Measurements from ENCODE around the gene SEMA3F.

SEMA3F gene

DNA sequence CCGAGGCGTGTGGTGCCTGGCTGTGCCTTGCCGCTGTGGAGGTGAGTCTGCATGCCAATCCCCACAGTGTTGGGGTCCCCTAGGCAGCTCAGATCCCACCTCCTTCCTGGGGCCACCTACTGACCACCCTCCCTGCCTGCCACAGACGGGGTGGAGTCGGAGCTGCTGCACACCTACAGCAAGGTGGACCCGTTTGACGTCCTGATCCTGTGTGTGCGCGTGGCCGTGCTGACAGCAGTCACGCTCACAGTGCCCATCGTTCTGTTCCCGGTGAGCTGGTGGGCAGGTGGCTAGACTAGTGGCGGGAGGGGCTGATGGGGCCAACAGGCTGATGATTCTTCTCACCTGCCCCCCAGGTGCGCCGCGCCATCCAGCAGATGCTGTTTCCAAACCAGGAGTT lies 63.3 kb downstream of the SEMA3F start:
- H3K4me1 ChIP-seq (ENCODE audit: insufficient read depth, low read length): no peaks in the 10 kb centered on the region
- H3K4me2 ChIP-seq (ENCODE audit: insufficient read depth, low read length): no peak overlapping the region
- TF ChIP-seq EZH2 (IDR thresholded peaks at IDR 0.05; ENCODE audit: borderline replicate concordance, low read depth, low read length, severe bottlenecking): no peak
- TF ChIP-seq, protein P1, sequence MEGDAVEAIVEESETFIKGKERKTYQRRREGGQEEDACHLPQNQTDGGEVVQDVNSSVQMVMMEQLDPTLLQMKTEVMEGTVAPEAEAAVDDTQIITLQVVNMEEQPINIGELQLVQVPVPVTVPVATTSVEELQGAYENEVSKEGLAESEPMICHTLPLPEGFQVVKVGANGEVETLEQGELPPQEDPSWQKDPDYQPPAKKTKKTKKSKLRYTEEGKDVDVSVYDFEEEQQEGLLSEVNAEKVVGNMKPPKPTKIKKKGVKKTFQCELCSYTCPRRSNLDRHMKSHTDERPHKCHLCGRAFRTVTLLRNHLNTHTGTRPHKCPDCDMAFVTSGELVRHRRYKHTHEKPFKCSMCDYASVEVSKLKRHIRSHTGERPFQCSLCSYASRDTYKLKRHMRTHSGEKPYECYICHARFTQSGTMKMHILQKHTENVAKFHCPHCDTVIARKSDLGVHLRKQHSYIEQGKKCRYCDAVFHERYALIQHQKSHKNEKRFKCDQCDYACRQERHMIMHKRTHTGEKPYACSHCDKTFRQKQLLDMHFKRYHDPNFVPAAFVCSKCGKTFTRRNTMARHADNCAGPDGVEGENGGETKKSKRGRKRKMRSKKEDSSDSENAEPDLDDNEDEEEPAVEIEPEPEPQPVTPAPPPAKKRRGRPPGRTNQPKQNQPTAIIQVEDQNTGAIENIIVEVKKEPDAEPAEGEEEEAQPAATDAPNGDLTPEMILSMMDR (IDR thresholded peaks at IDR 0.05; ENCODE audit: borderline replicate concordance, extremely low read depth, low read length, poor library complexity, severe bottlenecking): no peak
- no peaks in the 10 kb centered on the region for H3K9me3 ChIP-seq (ENCODE audit: insufficient read depth, low read length, severe bottlenecking)
- 0 out of 2 replicates have a peak, but pooled peaks cover 4% of the 10 kb centered on the region for H4K20me1 ChIP-seq (ENCODE audit: insufficient read depth, low read length)
- H2AFZ ChIP-seq (ENCODE audit: low read depth, low read length): no peak overlapping the region
- no peak overlapping the region for H3K4me3 ChIP-seq (ENCODE audit: low read depth in 1 of 2, low read length in 2 of 2)
- H3K27ac ChIP-seq (ENCODE audit: low read length): no peak overlapping the region
- no peak overlapping the region for H3K9ac ChIP-seq (ENCODE audit: low read depth, low read length)
- DNase-seq (no peak), ATAC-seq (ENCODE audit: insufficient read depth, low read depth) (no peak)
- H3K27me3 ChIP-seq (ENCODE audit: insufficient read depth, low read length, poor library complexity): no peaks in the 10 kb centered on the region
- no peaks in the 10 kb centered on the region for H3K79me2 ChIP-seq (ENCODE audit: insufficient read depth, low read length)
- no peaks in the 10 kb centered on the region for H3K36me3 ChIP-seq (ENCODE audit: insufficient read depth, low read length)

DNA sequence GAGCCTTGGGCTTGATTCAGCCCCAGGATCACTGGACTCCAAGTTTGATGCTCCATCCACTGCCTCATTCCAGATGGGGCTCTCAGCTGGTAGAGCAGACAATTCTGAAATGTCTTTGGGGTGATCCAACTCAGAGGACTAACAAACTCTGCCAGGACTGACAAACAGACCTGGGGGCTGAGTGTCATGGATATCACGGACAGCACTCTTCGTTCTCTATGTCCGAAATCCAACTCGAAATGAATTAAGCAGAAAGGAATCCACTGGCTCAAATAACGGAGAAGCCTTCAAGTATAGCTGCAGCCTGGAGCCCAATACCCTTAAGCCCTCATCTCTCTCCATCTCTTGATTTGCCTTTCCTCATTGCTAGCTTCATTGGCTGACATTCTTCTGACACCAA lies 64.2 kb downstream of the SEMA3F start:
- H3K27ac ChIP-seq (ENCODE audit: low read length): no peak overlapping the region
- H3K9me3 ChIP-seq (ENCODE audit: insufficient read depth, low read length, severe bottlenecking): no peaks in the 10 kb centered on the region
- H3K4me2 ChIP-seq (ENCODE audit: insufficient read depth, low read length): no peak overlapping the region
- no peak overlapping the region for H3K9ac ChIP-seq (ENCODE audit: low read depth, low read length)
- H3K4me1 ChIP-seq (ENCODE audit: insufficient read depth, low read length): no peaks in the 10 kb centered on the region
- no peaks in the 10 kb centered on the region for H3K36me3 ChIP-seq (ENCODE audit: insufficient read depth, low read length)
- no peak overlapping the region for H2AFZ ChIP-seq (ENCODE audit: low read depth, low read length)
- no peaks in the 10 kb centered on the region for H3K79me2 ChIP-seq (ENCODE audit: insufficient read depth, low read length)
- H3K27me3 ChIP-seq (ENCODE audit: insufficient read depth, low read length, poor library complexity): no peaks in the 10 kb centered on the region
- no peak overlapping the region for H3K4me3 ChIP-seq (ENCODE audit: low read depth in 1 of 2, low read length in 2 of 2)
- no peak for ATAC-seq (ENCODE audit: insufficient read depth, low read depth)
- H4K20me1 ChIP-seq (ENCODE audit: insufficient read depth, low read length): 0 out of 2 replicates have a peak, but pooled peaks cover 4% of the 10 kb centered on the region
- DNase-seq: no peak
- no peak for TF ChIP-seq EZH2 (IDR thresholded peaks at IDR 0.05; ENCODE audit: borderline replicate concordance, low read depth, low read length, severe bottlenecking)
- TF ChIP-seq, protein P1 (IDR thresholded peaks at IDR 0.05; ENCODE audit: borderline replicate concordance, extremely low read depth, low read length, poor library complexity, severe bottlenecking): no peak

DNA sequence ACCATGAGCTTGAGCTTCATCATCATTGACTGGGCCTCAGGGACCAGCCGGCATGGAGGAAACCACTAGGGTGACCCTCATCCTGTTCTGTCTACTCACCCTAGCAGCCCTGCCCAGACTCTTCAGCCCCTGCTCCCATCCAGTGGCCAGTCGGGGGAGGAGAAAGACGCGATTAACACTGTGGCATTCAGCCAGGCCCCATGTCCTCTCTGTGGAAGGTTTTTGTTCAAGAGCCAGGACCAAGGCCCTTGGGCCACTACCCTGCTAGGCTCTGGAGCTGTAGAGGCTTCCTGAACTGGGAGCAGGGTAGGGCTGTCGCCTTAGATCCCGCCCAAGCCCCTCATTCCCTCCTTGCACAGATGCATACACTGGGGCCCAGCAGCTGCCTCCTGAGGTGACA lies 65.0 kb downstream of the SEMA3F start:
- Histone ChIP-seq H3K79me2 (ENCODE audit: insufficient read depth, low read length) (no peaks in the 10 kb centered on the region), H3K27me3 (ENCODE audit: insufficient read depth, low read length, poor library complexity) (no peaks in the 10 kb centered on the region), H3K27ac (ENCODE audit: low read length) (no peak overlapping the region), H3K4me2 (ENCODE audit: insufficient read depth, low read length) (no peak overlapping the region), H3K4me1 (ENCODE audit: insufficient read depth, low read length) (no peaks in the 10 kb centered on the region), H3K4me3 (ENCODE audit: low read depth in 1 of 2, low read length in 2 of 2) (no peak overlapping the region), H2AFZ (ENCODE audit: low read depth, low read length) (no peak overlapping the region), H3K9ac (ENCODE audit: low read depth, low read length) (no peak overlapping the region), H4K20me1 (ENCODE audit: insufficient read depth, low read length) (0 out of 2 replicates have a peak, but pooled peaks cover 4% of the 10 kb centered on the region), H3K36me3 (ENCODE audit: insufficient read depth, low read length) (no peaks in the 10 kb centered on the region), H3K9me3 (ENCODE audit: insufficient read depth, low read length, severe bottlenecking) (no peaks in the 10 kb centered on the region)
- ATAC-seq (ENCODE audit: insufficient read depth, low read depth): no peak
- no peak for DNase-seq
- TF ChIP-seq, protein P1 (IDR thresholded peaks at IDR 0.05; ENCODE audit: borderline replicate concordance, extremely low read depth, low read length, poor library complexity, severe bottlenecking): no peak
- no peak for TF ChIP-seq EZH2 (IDR thresholded peaks at IDR 0.05; ENCODE audit: borderline replicate concordance, low read depth, low read length, severe bottlenecking)

DNA sequence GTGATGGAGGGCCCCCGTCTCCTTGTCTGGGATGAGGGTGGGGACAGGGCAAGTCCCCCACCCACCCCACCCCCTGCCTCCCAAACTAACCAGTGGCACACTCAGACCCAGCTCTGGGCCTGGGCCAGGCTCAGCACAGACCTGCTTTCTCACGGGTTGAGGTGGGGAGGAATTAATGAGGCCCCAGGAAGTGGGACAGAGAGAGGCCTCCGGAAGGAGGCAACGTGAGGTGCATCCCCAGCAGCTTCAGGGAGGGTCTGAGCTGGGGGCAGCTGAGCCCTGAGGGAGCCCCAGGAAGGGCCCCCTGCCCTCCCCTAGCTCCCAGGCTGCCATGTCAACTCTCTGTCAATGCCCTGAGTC lies 65.9 kb downstream of the SEMA3F start:
- no peak for TF ChIP-seq EZH2 (IDR thresholded peaks at IDR 0.05; ENCODE audit: borderline replicate concordance, low read depth, low read length, severe bottlenecking)
- TF ChIP-seq, protein P1 (IDR thresholded peaks at IDR 0.05; ENCODE audit: borderline replicate concordance, extremely low read depth, low read length, poor library complexity, severe bottlenecking): no peak
- Histone ChIP-seq H3K27ac (ENCODE audit: low read length) (no peak overlapping the region), H2AFZ (ENCODE audit: low read depth, low read length) (no peak overlapping the region), H3K4me3 (ENCODE audit: low read depth in 1 of 2, low read length in 2 of 2) (no peak overlapping the region), H3K9ac (ENCODE audit: low read depth, low read length) (no peak overlapping the region), H4K20me1 (ENCODE audit: insufficient read depth, low read length) (no peaks in the 10 kb centered on the region), H3K4me2 (ENCODE audit: insufficient read depth, low read length) (no peak overlapping the region), H3K79me2 (ENCODE audit: insufficient read depth, low read length) (no peaks in the 10 kb centered on the region), H3K9me3 (ENCODE audit: insufficient read depth, low read length, severe bottlenecking) (no peaks in the 10 kb centered on the region), H3K4me1 (ENCODE audit: insufficient read depth, low read length) (peaks cover 7% of the 10 kb centered on the region), H3K27me3 (ENCODE audit: insufficient read depth, low read length, poor library complexity) (no peaks in the 10 kb centered on the region), H3K36me3 (ENCODE audit: insufficient read depth, low read length) (no peaks in the 10 kb centered on the region)
- DNase-seq (no peak), ATAC-seq (ENCODE audit: insufficient read depth, low read depth) (no peak)

Measured in DND-41 (cell line).